Hepatocyte (in vitro differentiated cells): Measurements from ENCODE around the gene SLC19A3. TPM values are rescaled to one million over a fixed set of nuclear protein-coding genes. Genes with fewer than 3 reads are reported as not detected.

Source experiments
- DNase-seq: peaks from one replicate; pipeline ENCODE4 v3.0.0-alpha.2; 2016; ENCODE audit warnings: low spot score
- H2AFZ ChIP-seq: fragments of 200-600 bp; sonication (generic); 2 replicates; pipeline ENCODE4 v1.6.0; 2016; ENCODE audit warnings: antibody characterized with exemption, mild to moderate bottlenecking
- H3K27ac ChIP-seq: fragments of 200-600 bp; sonication (generic); 2 replicates; pipeline ENCODE4 v1.5.1; 2016; ENCODE audit warnings: mild to moderate bottlenecking
- H3K27me3 ChIP-seq: fragments of 200-600 bp; sonication (generic); 2 replicates; pipeline ENCODE4 v1.6.1; 2016
- H3K36me3 ChIP-seq: fragments of 200-600 bp; sonication (generic); replicated peaks from 2 replicates; pipeline ENCODE4 v1.5.1; 2016; ENCODE audit warnings: low read depth; ENCODE audit not compliant: insufficient read depth
- H3K4me1 ChIP-seq: fragments of 200-600 bp; sonication (generic); 2 replicates; pipeline ENCODE4 v1.5.1; 2016; ENCODE audit warnings: mild to moderate bottlenecking, moderate library complexity; ENCODE audit not compliant: insufficient read depth
- H3K4me2 ChIP-seq: fragments of 200-600 bp; sonication (generic); 2 replicates; pipeline ENCODE4 v1.6.0; 2016
- H3K4me3 ChIP-seq: fragments of 200-600 bp; sonication (generic); 2 replicates; pipeline ENCODE4 v1.5.1; 2016; ENCODE audit warnings: mild to moderate bottlenecking
- H3K79me2 ChIP-seq: fragments of 200-600 bp; sonication (generic); 2 replicates; pipeline ENCODE4 v1.6.0; 2017; ENCODE audit warnings: mild to moderate bottlenecking
- H3K9me2 ChIP-seq: fragments of 200-600 bp; sonication (generic); replicated peaks from 2 replicates; pipeline ENCODE4 v1.6.0; 2017; ENCODE audit warnings: mild to moderate bottlenecking; ENCODE audit not compliant: insufficient read depth
- H3K9me3 ChIP-seq: fragments of 200-600 bp; sonication (generic); 2 replicates; pipeline ENCODE4 v1.5.1; 2016; ENCODE audit warnings: low read depth, mild to moderate bottlenecking
- H4K20me1 ChIP-seq: fragments of 200-600 bp; sonication (generic); 2 replicates; pipeline ENCODE4 v1.6.0; 2016; ENCODE audit warnings: mild to moderate bottlenecking; ENCODE audit not compliant: insufficient read depth, poor library complexity, severe bottlenecking
- EZH2 ChIP-seq: fragments of 200-600 bp; sonication (generic); IDR thresholded peaks from 2 replicates; pipeline ENCODE4 v1.6.1; 2016; ENCODE audit warnings: antibody characterized with exemption, mild to moderate bottlenecking, borderline replicate concordance
- EZH2phosphoT487 ChIP-seq: fragments of 200-600 bp; sonication (generic); IDR thresholded peaks from one replicate; pipeline ENCODE4 v1.6.1; 2018; ENCODE audit warnings: antibody characterized with exemption, mild to moderate bottlenecking, low read depth, moderate library complexity; ENCODE audit not compliant: unreplicated experiment, severe bottlenecking
- WGBS: methylation state at CpG from one replicate; pipeline ENCODE4 v1.1.6; 2016; ENCODE audit warnings: low lambda C conversion rate; ENCODE audit errors: missing lambda C conversion rate; 5-methylcytosine and 5-hydroxymethylcytosine counted together
- polyA plus RNA-seq: library from polyadenylated mRNA; unstranded; fragments of >200 nt; fragmentation: Nextera tagmentation; extraction: Ambion mirVana; gene quantifications from 2 replicates; pipeline ENCODE4 v1.2.1, GENCODE V29; 2016
- total RNA-seq: library from RNA; depleted of rRNA; stranded (reverse); fragments of >200 nt; gene quantifications from 2 replicates; pipeline ENCODE4 v1.2.3, GENCODE V29; 2014
- TF ChIP-seq, protein P1 (sequence below): fragments of 200-600 bp; sonication (generic); IDR thresholded peaks from 2 replicates; pipeline ENCODE4 v1.5.1; 2016; ENCODE audit warnings: antibody characterized with exemption, mild to moderate bottlenecking; ENCODE audit not compliant: poor library complexity

The SLC19A3 gene
- total and polyA plus RNA-seq, 2 experiments from 2014 or later: 15.5 to 19.7 TPM

- Histone ChIP-seq H2AFZ (no peak overlapping the region), H3K27ac (no peak overlapping the region), H3K9me3 (no peaks in the 10 kb centered on the region), H4K20me1 (no peaks in the 10 kb centered on the region), H3K9me2 (no peaks in the 10 kb centered on the region), H3K4me1 (peaks cover 8% of the 10 kb centered on the region), H3K36me3 (no peaks in the 10 kb centered on the region), H3K4me2 (no peak overlapping the region), H3K27me3 (no peaks in the 10 kb centered on the region), H3K79me2 (no peaks in the 10 kb centered on the region), H3K4me3 (no peak overlapping the region)
- TF ChIP-seq EZH2: no peak
- TF ChIP-seq, protein P1, sequence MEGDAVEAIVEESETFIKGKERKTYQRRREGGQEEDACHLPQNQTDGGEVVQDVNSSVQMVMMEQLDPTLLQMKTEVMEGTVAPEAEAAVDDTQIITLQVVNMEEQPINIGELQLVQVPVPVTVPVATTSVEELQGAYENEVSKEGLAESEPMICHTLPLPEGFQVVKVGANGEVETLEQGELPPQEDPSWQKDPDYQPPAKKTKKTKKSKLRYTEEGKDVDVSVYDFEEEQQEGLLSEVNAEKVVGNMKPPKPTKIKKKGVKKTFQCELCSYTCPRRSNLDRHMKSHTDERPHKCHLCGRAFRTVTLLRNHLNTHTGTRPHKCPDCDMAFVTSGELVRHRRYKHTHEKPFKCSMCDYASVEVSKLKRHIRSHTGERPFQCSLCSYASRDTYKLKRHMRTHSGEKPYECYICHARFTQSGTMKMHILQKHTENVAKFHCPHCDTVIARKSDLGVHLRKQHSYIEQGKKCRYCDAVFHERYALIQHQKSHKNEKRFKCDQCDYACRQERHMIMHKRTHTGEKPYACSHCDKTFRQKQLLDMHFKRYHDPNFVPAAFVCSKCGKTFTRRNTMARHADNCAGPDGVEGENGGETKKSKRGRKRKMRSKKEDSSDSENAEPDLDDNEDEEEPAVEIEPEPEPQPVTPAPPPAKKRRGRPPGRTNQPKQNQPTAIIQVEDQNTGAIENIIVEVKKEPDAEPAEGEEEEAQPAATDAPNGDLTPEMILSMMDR: no peak
- DNase-seq: no peak
- WGBS: 85% methylated on average over 6 of the region's 6 CpGs
Measured at GRCh38 chr2:227665189-227665940, 52.5 kb downstream of the SLC19A3 start.

- DNase-seq: no peak
- H3K4me1 ChIP-seq: peaks cover 8% of the 10 kb centered on the region
- no peaks in the 10 kb centered on the region for H4K20me1 ChIP-seq
- no peak overlapping the region for H2AFZ ChIP-seq
- H3K4me3 ChIP-seq: no peak overlapping the region
- no peaks in the 10 kb centered on the region for H3K36me3 ChIP-seq
- H3K9me2 ChIP-seq: no peaks in the 10 kb centered on the region
- H3K27me3 ChIP-seq: no peaks in the 10 kb centered on the region
- no peaks in the 10 kb centered on the region for H3K79me2 ChIP-seq
- no peak overlapping the region for H3K4me2 ChIP-seq
- H3K27ac ChIP-seq: peak overlapping the region; percentile 41
- no peaks in the 10 kb centered on the region for H3K9me3 ChIP-seq
- 52% methylated on average over 3 of the region's 3 CpGs for WGBS
- TF ChIP-seq EZH2 (no peak), EZH2phosphoT487 (no peak)
- TF ChIP-seq, protein P1: no peak
Measured at GRCh38 chr2:227661827-227662226, 56.0 kb downstream of the SLC19A3 start.

- Histone ChIP-seq H3K4me1 (peaks cover 8% of the 10 kb centered on the region), H3K79me2 (no peaks in the 10 kb centered on the region), H4K20me1 (no peaks in the 10 kb centered on the region), H3K4me3 (no peak overlapping the region), H3K9me2 (no peaks in the 10 kb centered on the region), H3K27ac (peak overlapping the region; percentile 41), H3K9me3 (no peaks in the 10 kb centered on the region), H3K36me3 (no peaks in the 10 kb centered on the region), H3K4me2 (no peak overlapping the region), H2AFZ (peak overlapping the region; percentile 10), H3K27me3 (no peaks in the 10 kb centered on the region)
- peak; percentile 16 for DNase-seq
- 39% methylated on average over 7 of the region's 7 CpGs for WGBS
- TF ChIP-seq, protein P1: no peak
- TF ChIP-seq EZH2 (no peak), EZH2phosphoT487 (no peak)
Measured at GRCh38 chr2:227661025-227661649, 56.7 kb downstream of the SLC19A3 start.
